ENCODE data around the gene CFAP100.
A peak's percentile ranks its signal among the peaks of the same experiment; 100 is the strongest.

CFAP100 gene

DNA sequence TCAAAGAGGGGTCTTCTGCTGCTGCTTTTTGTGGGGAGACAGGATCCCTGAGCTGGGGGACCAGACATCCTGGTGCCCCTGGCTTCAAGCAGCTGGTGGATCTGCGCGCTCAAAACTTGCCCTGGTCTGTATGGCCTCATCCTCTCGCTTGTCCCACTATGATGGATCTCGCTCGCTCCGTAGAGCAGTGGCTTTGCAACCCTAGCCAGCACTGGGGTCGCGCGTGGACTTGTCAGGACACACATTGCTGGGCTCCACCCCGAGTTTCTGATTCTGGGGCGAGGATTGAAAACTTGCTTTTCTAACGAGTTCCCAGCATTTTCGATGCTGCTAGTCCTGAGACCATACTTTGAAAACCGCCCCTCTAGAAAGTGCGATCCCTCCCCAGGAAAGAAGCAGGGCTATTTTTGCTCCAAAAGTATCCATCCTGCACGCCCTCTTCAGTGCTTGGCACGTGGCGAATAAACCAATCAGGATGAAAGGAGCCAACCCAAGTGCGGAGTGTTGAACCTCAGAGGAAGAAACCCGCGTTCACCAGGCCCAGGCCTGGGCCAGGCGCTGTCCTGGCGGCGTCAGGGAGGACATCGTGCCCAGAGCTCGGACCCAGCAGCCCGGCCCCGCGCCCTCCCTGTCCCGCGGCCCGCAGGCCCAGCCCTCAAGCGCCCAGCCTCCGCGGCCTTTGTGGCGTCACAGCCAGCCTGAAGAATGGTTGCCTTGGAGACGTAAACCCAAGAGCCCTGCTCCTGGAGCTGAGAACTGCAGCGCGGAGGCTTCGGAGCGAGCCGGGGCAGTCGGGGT is at the start of gene CFAP100:
Gene CFAP100 (plus strand): TSS at position 731 of the 798 bp plus-strand sequence. CDS start 1,092 bp downstream, outside the sequence.
- DNase-seq, result peak; percentile 7

DNA sequence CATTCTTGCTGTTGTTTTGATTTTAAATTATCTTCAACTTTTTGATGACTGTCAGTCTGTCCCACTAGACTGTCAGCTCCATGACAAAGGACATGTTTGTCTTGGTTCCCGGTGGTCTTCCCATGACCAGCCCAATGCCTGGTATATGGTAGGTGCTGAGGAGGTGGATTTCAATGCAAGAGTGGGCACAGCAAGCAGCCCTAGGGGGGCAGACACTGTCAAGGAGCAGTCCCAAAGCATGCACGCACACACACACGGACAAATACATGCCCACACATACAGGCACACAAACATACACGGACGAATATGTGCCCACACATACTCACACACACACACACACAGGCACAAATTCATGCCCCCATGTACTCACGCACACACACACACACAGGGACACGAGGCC is 49.5 kb upstream of the CFAP100 start:
- no peak for DNase-seq

DNA sequence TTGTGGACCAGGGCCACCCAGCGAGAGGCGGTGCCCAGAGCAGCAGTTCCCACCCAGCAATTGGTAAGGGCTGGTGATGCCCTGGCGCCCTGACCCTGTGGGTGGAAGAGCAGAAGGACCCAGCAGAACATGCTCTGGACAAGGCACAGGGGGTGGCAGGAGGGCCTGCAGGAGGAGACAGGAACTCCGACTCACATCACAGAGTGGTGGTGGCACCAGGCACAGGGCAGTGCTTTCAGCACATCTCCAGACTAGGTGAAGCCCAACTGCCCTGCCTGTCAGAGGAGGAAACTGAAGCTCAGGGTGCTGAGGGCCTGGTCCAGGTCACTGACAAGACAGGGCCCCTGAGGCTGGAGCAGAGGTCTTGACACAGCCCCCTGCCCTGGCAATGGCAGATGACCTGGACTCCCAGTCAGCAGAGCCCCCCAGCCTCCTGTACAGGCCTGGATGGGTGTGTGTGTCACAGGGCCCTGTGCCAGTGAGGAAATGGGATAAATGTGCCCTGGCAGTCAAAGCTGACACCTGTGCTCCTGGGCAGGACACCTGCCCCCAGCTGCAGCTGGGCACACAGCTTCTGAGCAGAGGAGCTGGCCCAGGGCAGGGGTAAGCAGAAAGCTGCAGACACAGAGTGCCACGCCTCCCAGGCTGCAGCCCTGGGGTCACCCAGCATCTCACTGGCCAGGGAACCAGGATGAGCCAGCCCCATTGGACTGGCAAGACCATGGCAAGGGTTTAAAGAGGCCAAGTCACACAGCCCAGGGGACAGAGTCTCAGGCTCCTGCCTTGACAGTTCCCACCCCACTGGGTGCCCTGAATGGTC is 48.9 kb upstream of the CFAP100 start:
- no peak for DNase-seq

DNA sequence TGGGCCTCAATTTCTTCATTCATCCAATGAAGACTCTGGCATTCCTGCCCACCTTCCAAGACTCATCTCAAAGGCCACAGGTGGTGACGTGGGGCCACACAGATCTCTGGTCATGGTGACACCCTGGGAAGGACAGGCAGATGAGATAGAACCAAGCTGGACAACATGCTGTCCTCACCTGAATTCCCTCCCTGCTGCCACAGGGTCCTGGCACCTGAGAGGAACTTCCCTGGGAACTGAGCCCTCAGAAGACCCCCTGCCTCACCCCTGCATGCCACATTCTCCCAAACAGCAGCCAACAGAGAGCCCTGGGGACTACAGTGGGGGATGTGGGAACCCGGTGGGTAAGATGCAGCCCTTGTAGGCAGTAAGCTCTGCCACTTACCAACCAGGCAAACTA is 48.2 kb upstream of the CFAP100 start:
- no peak for DNase-seq

DNA sequence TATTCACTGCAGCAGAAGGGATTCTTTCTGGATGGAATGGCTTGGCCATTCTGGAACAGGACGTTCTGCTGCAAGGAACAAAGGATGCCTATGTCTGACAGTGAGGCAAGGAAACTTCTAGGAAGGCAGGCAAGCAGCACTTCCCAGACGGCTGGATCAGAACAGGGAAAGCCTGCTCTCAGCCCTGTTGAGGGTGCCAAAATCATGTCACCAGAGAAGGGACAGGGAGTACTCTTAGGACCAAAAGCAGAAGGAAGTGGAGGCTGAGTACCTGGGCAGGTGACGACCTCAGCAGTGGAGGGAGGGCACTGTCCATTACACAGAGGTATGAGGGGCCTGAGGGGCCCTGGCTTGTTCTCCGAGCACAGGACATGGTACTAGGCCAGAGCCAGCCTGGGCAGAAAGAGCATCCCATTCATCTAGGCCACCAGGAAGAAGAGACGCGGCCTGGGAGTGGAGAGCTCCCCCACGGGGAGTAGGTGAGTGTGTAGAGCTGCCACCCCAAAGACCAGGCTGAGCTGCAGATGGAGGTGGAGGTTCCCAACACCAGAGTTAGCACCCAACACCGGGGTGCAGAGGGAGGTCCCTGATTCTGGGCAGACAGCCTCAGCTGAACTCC is 47.1 kb upstream of the CFAP100 start:
- no peak for DNase-seq

DNA sequence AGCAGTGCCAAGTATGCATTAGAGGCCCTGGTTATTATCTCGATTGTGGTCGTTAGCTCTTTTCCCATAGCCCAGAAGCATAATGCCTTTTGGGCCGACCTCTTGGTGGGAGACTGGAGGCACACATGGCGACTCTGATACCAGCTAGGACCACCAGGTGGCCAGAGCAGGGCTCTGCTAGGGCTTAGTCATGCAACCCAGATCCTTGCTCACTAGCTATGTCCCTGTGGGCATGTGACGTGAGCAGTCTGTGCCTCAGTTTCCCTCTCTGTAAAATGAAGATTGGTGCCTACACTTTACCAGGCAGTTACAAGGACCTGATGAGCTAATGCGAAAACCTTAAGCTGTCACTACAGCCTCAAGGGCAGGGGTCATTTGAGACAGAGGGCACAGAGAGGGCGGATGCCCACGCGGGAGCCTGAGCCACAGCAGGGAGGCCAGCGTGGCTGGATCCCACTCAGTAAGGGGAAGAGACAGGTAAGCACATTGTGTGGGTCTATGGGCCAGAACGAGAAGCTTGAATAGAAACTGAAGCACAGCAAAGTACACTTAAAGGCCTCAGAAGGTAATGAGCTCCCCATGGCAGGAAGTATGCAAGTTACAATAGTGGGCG is 46.3 kb upstream of the CFAP100 start:
- no peak for DNase-seq

DNA sequence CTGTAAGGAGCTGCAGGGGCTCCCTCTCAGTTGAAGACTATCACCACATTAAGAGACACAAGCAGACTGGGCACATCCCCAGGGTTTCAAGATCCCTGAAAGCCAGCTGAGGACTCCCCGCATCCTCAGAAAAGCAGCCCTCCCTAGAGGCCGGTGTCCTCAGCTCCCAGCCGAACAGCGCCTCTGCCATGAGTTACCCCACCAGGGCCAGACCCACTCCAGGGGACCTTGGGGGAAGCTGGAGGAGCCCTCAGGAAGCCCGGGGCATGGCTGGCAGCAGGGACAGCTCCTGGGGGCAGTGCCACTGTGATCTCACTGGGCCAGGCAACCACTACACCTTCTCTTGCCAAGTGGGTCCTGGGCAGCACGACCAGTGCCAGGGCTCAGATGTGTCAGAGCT is 45.6 kb upstream of the CFAP100 start:
- no peak for DNase-seq

DNA sequence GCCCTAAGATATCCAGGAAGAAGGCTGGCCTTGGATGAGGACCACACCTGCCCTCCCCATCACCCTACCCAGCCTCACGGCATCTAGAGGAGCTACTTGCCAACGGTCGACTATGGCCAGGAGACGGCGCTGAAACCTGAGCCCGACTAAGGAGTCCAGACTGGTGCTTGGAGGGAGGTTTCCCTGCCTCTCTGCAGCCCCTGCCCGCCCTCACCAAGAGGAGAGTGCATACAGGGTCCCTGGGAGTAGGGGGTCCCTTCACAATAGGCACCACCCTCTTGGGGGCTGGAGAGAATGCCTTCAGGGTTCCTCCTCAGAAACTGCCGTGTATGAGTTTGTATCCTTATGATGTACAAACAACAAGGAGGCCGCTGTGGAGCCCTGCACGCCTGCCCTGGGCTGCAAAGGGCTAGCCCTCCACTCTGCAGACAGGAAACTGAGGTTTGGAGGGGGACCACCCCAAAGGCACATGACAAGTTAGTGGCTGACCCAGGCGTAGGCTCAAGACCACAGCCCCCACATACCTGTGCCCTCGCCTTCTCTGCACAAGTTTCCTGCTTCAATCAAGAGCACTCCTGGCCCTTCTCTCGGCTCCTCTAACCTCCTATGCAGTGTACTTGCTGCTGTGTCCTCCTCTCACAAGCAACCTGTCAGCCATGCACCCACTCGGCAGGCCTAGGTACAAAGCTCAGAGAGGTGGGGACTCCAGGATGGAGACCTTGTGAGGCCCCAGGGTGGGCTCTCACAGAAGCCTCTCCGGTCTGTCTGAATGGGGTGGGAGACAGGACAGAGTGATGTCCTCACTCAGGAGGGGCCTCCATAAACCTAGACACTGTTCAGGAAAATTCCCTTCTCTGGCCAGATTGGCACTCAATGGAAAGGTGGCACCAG is 44.9 kb upstream of the CFAP100 start:
- no peak for DNase-seq

DNA sequence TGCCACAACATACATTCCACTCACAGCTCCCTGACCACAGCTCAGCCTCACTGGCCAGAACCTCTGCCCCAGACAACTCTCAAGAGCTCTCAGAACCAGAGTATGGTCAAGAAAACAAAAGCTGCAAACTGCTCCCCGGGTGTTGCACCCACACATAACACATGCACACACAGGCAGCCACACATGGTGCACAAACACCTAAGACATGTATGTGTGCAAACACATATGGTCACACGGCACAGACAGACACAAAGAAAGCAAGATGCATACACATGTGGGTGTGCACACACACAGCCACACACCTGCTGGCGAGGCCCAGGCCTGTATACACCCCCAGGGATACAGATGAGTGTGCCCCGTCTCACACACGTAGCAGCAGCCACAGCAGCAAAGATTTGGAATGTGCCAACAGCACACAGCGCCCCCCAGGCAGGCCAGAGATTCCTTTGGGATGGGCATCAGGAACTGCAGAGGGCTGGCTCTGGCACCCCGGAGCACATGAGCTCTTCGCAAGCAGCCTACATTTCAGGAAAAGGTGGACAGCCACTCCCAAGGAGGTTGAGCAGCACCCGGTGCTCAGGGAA is 44.1 kb upstream of the CFAP100 start:
- no peak for DNase-seq

DNA sequence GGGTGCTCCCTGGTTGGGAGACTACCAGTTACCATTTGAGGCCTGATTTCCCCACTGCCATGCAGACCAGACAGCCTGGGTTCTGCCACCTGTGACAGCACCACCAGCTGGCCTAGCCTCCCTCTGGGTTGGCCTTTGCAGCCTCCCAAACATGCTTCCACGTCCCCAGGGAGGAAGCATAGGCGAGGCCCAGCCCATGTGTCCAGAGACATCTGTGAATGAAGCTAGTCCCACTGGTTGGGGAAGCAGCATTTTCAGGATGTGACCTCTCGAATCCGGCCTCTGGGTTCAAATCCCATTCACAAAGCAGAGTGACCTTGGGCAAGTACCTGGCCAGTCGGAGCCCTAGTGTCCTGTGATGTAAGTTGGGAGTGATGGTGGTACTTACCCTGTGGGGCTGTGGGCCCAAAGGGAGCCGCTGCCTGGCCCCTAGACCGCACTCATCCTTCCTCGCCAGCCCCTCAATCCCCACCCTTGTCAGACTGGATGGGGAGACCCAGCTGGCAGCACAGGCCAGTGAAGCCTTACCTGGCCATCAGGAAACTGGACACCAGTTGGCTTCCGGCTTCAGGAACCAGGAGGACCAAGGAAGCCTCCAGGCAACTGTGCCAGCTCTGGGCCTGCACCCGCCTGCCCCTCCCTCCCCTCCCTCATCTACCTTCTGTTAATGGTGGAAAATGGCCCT is 43.5 kb upstream of the CFAP100 start:
- no peak for DNase-seq

DNA sequence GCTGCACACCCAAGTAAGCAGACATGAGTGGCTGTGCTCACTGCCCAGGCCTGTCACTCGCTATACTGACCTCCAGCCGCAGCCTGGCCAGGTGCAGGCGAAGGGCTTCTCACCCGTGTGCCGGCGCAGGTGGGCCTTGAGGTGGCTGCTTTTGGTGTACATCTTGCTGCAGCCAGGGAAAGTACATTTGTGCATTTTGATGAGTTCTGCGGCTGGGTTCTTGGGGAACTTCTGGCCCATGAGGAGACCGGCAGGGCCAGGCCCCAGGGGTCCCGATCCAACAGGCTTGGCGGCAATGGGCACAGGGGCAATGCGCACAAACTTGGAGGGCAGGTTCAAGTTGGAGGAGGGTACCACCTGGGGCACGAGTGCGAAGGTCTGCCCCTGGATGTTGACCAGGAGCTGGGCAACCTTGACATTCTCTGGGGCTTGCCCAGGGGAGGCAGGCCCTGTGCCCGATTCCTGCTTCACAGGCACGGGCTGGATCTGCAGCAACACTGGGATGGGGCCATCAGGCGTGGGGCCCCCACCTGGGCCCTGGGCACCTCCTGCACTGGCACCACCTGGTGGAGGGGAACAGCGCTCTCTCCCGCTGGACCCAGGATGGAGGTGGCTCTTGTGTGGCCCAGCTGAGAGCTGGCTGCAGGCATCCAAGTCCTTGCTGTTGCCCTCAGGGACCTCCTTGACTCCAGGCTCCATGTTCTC is 42.8 kb upstream of the CFAP100 start:
- DNase-seq, result no peak

DNA sequence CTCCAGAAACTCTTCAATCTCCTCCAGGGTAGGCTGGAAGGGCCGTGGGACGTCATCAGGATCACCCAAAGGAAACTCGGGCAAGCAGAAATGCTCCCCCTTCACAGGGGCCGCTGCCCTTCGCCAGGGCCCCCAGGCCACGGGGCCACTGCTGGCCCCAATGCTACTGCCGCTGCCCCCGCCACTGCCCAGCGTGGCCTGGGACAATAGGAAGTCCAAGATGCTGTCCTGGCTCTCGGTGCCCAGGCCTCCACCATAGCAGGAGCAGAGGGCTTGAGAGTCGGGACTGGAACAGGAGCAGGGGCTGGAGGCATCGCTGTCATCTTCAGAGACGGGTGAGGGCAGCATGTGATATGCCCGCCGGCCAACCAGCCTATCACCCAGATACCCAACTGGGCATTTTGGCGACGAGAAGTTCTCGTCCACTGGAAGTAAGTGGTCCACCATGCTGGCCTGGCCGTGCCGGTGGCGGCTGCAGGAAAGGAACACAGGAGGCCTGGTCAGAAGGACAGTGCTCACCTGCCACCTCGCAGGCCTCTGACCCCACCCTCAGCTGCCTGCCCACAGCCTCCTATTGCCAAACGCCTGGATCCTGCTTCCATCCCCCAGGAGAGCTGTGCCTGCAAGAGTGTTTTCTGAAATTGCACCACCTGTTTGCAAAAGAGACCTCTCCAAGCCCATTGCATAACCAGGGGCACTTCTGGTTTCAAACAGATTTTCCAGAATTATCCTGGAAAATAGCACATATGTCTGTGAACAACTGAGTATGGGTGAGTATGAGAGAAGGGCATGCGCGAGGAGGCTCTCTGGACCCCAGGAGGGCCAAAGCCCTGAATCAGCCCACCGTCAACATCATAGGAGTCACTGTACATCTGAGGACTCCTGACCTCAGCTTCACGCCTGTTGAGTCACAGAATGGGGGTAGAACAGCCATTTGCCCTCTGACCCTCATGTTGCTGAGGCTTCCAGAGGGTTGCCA is 41.9 kb upstream of the CFAP100 start:
- DNase-seq, result no peak

DNA sequence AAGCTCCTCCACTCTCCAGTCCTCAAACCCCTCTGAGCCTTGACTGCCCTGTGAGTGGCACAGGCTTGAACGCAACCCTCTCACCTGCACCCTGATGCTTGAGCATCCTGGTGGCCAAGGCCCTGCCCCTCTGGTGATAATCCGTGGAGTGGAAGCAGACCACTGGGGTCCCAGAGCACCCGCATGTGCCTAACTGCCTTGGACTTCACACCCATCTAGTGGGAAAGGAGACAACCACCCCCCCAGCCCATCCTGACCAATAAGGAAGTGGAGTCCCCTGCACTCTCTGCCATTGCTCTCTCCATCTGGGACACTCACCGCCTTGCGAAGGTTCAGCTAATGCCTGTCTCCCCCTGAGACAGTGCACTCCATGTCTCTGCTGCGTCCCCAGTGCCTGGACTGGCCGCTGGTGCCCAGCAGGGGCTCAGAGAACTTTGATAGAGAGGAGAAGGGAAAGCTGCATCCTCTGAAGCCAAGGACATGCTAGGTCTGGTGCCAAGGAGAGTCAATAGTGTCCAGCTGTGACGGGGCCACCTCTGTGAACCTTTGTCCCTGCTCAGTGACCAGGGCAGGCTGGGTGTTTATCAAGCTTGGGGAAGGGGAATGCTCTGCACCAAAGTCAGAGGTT is 40.9 kb upstream of the CFAP100 start:
- no peak for DNase-seq

DNA sequence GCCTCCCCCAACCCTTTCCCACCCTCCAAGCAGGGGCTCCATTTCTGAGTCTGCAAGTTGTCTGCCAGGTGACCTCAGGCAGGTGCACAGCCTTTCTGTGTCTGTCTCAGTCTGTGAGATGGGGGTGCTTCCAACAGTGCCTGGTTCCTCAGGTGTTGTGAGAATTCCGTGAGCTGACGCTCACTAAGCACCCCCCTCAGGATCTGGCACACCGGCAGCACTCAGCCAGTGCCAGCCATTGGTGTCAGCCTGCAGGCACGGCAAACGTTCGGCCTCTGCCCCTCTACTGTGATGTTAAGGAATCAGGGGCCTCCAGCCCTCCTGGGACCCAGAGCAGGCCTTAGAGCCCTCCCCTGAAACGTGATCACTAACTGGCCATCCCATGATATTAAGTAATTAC is 39.9 kb upstream of the CFAP100 start:
- no peak for DNase-seq

DNA sequence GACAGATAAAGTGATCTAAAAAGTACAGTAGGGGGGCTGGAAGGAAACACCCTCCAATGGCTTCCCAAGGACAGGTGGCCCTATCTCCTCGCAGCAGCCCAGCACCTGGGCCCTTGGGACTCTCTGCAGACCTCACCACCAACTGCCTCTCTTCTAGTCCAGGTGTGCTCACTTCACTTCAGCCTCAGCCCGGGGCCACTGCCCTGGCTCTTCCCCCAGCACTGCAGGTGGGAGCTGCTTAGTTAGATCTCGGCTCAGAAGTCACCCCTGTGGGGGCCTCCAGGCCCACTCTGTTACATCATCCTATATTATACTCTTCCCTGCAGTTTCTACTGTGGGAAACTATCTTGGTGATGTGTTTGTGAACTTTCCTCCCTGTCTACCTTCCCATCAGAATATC is 39.5 kb upstream of the CFAP100 start:
- no peak for DNase-seq

DNA sequence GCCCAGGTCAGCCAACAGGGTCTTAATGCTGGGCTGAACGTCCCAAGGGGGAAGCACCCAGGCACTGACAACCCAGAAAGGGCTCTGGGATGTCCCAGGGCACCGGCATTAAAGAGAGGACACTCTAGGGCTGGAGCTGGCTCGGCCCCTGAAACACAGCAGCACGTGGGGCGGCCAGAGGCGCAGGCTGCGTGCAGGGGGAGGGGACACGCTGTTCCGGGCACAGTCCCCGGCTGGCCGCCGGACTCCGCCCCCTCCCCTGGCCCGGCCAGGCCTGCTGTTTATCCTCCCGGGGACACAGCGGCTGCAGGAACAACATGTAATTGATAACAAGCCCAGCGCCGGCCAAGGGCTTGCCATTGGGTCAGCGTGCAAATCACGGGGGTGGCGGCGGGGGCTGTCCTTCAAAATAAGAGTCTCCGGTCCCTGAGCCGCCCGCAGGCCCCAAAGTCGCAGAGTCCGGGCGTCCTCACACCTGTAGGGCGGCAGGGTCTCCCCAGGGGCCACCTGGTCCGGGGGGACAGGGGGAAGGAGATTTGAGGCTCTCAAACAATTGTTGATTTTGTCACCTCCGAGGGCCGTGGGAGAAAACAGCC is 38.8 kb upstream of the CFAP100 start:
- DNase-seq, result peak; percentile 69

DNA sequence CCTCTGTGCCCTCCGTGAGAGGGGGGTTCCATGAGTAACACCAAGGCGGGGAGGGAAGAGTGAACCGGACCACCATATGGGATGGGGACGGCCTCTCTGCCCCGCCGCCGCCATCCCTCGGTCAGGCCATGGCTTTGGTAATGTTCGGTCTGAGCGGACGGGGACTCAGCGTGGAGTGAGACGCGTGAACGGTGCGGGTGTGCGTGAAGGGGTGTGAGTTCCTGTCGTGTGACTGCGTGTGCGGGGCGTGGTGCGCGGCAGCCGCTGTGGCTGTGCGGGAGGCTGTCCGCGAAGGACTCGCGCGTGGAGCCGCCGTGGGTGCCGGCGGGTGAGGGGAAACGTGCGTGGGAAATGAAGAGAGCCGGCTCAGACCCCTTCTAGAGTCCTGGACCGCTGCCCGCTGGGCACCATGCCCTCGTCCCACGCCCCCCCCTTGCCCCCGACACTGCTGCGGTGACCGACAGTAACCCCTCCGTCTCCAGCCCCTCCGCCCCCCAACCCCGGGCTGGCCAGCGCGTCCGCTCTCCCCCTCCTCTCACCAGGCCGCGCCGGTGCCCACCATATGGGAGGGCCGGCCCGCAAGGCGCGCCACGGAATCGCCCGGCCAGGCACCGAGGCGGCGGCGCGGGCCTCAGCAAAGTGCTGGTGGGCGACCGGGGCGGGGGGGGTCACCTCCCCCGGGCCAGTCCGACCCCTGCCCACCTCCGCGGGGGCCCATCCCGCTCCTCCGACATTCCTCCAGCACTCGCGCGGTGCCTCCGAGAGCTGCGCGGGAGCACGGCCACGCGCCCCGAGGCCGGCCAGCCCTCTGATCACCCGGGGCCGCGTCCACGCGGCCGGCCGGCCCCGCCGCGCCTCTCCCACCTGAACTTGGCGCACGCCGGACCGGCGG is 38.1 kb upstream of the CFAP100 start:
- DNase-seq, result no peak
